Activated T-cell treated with anti-CD3 and anti-CD28 coated beads, Interleukin-2, amount 50 U/mL, for 72 hours (primary cell): ENCODE data around the gene CCDC183. TPM values are rescaled to one million over a fixed set of nuclear protein-coding genes. Genes with fewer than 3 reads are reported as not detected.
"Not testable (repeated sequence)": the region's sequence is repeated elsewhere in the genome, so short reads cannot be mapped to it uniquely, and the experiment has no call there.

ENCODE experiments used
- ATAC-seq, 2 donors: fragments of 150-1000 bp; cut with Tn5 transposase; replicated peaks in 1 of 2; 2 replicates each; pipeline ENCODE4 v1.10.0; 2021; ENCODE audit warnings: moderate library complexity in 2 of 2, mild to moderate bottlenecking in 1 of 2
- DNase-seq, 2 donors: peaks; one replicate each; pipeline ENCODE4 v3.0.0; 2021 to 2022; ENCODE audit warnings: mixed read lengths in 1 of 2
- H3K27ac Mint-ChIP-seq: one replicate; pipeline ENCODE4 v1.8.0; 2022; ENCODE audit warnings: mild to moderate bottlenecking, moderate library complexity, mixed read lengths
- H3K27me3 Mint-ChIP-seq: one replicate; pipeline ENCODE4 v1.8.0; 2022; ENCODE audit warnings: low read depth, mixed read lengths
- H3K36me3 Mint-ChIP-seq, 2 donors: one replicate each; pipeline ENCODE4 v1.8.0; 2022; ENCODE audit warnings: mixed read lengths in 2 of 2, mild to moderate bottlenecking in 1 of 2; ENCODE audit not compliant: insufficient read depth in 2 of 2
- H3K4me1 Mint-ChIP-seq: one replicate; pipeline ENCODE4 v1.8.0; 2022; ENCODE audit warnings: low read depth, mixed read lengths
- H3K4me3 Mint-ChIP-seq, 2 donors: one replicate each; pipeline ENCODE4 v1.8.0; 2022; ENCODE audit warnings: mild to moderate bottlenecking in 2 of 2, mixed read lengths in 2 of 2, moderate library complexity in 2 of 2
- H3K9me3 Mint-ChIP-seq, 2 donors: one replicate each; pipeline ENCODE4 v1.8.0; 2022; ENCODE audit warnings: mixed read lengths in 2 of 2
- total RNA-seq, 2 donors: library from RNA; stranded (reverse); gene quantifications; one replicate each; pipeline ENCODE4 v1.2.3, GENCODE V29; 2022

The CCDC183 gene
- total RNA-seq, 2 donors from 2014 or later, result 0.46 to 0.72 TPM

DNA sequence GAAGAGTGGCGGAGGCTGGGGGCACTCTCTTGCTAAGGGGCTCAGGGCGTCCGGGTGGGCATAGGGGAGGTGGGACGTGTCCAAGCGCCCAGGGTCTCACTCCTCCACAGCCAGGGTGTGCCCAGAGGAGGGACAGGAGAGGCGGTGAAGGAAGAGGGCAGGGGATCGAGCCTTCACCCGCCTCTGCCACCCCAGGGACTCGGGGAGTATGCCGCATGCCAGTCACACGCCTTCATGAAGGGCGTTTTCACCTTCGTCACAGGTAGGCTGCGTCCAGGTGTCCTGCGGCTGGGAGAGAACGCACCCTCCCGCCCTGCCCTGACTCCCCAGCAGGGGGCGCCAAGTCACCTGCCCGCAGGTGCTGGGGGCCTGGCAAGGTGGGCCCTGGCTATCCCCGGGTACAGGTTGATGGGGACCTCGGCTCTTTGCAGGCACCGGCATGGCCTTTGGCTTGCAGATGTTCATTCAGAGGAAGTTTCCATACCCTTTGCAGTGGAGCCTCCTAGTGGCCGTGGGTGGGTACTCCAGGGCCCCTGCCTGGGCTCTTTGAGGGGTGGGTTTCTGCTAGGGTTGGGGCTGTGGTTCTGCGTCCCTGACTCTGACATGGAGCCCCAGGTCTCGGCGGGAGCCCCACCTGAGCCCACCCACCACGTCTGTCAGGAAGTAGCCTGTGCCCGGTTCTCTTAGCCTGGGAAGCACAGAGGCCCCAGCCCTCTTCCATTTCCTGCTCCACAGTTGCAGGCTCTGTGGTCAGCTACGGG, 4.4 kb upstream of the CCDC183 start:
- no peaks in the 10 kb centered on the region for H3K27me3 Mint-ChIP-seq
- no peaks in the 10 kb centered on the region for H3K9me3 Mint-ChIP-seq
- peak overlapping the region; percentile 22 for H3K27ac Mint-ChIP-seq
- peaks cover 34% of the 10 kb centered on the region for H3K4me1 Mint-ChIP-seq
- peak overlapping the region; percentile 81 to 88 for H3K4me3 Mint-ChIP-seq
- H3K36me3 Mint-ChIP-seq, result no peaks in the 10 kb centered on the region
- DNase-seq (peak; percentile 72 to 74), ATAC-seq (peak; percentile 5 to 8)

- DNase-seq, result no peak
- no peaks in the 10 kb centered on the region for H3K9me3 Mint-ChIP-seq
- peak overlapping the region; percentile 24 to 88 for H3K4me3 Mint-ChIP-seq
- H3K4me1 Mint-ChIP-seq, result peaks cover 38% of the 10 kb centered on the region
- H3K27ac Mint-ChIP-seq, result peak overlapping the region; percentile 22
- ATAC-seq, result no peak
- no peaks in the 10 kb centered on the region for H3K27me3 Mint-ChIP-seq
- H3K36me3 Mint-ChIP-seq, result no peaks in the 10 kb centered on the region
These were observed 3.6 kb upstream of the CCDC183 start for GRCh38 chr9:136792321-136793085.

DNA sequence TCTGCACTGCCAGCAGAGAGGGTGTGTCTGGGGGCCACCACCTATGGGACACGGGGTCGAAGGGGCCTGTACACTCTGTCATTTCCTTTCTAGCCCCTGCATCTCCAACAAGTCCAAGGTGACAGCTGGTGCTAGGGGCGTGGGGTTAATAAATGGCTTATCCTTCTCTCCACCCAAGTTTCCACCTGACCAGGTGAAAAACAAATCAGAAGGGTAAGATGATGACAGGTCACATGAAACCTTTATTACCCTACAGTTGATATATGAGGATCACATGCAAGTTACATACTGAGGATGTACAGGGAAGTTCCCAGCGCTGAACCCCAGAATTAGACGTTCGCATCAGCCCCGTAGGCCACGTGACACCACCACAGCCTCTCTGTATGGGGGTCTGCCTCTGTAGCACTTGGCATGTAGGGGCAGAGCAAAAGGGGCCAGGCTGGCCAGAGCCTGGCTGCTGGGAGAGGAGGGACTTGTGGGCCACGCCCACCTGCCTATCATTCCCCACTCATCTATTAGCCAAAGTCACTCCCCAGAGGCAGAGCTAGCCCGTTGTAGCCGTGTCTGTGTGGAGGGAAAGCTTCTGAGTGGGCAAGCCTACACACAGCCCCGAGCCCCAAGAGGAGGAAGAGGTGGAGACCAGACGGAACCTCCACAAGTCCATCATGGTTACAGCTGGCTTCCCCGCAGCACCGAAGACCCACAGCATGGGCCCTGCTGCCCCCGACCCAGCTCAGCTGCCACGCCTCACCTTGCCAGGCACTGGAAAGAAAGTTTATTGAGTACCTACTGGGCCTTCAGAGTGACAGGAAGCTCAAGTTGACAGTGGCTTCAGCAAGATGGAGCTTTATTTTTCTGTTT, 2.8 kb upstream of the CCDC183 start:
- H3K9me3 Mint-ChIP-seq, result no peaks in the 10 kb centered on the region
- peaks cover 30% of the 10 kb centered on the region for H3K4me1 Mint-ChIP-seq
- H3K27me3 Mint-ChIP-seq, result no peaks in the 10 kb centered on the region
- H3K4me3 Mint-ChIP-seq, result no peak overlapping the region
- DNase-seq (no peak), ATAC-seq (no peak)
- H3K36me3 Mint-ChIP-seq, result no peaks in the 10 kb centered on the region
- H3K27ac Mint-ChIP-seq, result no peak overlapping the region

GRCh38 chr9:136794281-136794999, 1.7 kb upstream of the CCDC183 start:
- no peaks in the 10 kb centered on the region for H3K27me3 Mint-ChIP-seq
- no peak for DNase-seq
- H3K27ac Mint-ChIP-seq, result no peak overlapping the region
- H3K4me3 Mint-ChIP-seq, result no peak overlapping the region
- ATAC-seq, result no peak
- no peaks in the 10 kb centered on the region for H3K9me3 Mint-ChIP-seq
- H3K4me1 Mint-ChIP-seq, result peaks cover 27% of the 10 kb centered on the region
- no peaks in the 10 kb centered on the region for H3K36me3 Mint-ChIP-seq

GRCh38 chr9:136795000-136795348, 1.2 kb upstream of the CCDC183 start:
- peaks cover 1% of the 10 kb centered on the region for H3K27me3 Mint-ChIP-seq
- ATAC-seq (no peak), DNase-seq (no peak)
- H3K9me3 Mint-ChIP-seq, result no peaks in the 10 kb centered on the region
- no peak overlapping the region for H3K27ac Mint-ChIP-seq
- H3K36me3 Mint-ChIP-seq, result no peaks in the 10 kb centered on the region
- peaks cover 27% of the 10 kb centered on the region for H3K4me1 Mint-ChIP-seq
- no peak overlapping the region for H3K4me3 Mint-ChIP-seq

- H3K27me3 Mint-ChIP-seq, result peaks cover 13% of the 10 kb centered on the region
- not testable (repeated sequence) for H3K9me3 Mint-ChIP-seq
These were observed 723 bp downstream of the CCDC183 start for GRCh38 chr9:136796775-136797347.

DNA sequence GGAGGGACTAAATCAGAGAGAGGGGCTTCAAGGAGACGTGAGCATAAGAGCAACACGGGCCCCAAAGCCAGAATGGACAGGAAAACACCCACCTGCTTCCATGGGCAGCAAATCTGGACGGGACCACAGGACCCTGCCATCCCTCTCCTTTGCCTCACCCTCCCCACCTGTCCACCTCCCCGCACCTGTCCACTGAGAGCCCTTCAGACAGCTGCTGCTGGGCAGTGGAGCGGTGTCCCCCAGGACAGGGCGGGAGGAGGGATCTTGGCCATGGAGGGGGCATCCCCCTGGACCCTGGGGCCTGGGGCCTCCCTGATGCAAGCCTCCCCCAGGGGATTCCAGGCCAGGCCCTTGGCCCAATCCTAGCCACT, 2.6 kb downstream of the CCDC183 start:
- no peak overlapping the region for H3K27ac Mint-ChIP-seq
- no peaks in the 10 kb centered on the region for H3K9me3 Mint-ChIP-seq
- DNase-seq (no peak), ATAC-seq (no peak)
- no peaks in the 10 kb centered on the region for H3K36me3 Mint-ChIP-seq
- H3K4me3 Mint-ChIP-seq, result peak overlapping the region in 1 of 2 donors; percentile 86
- peaks cover 25% of the 10 kb centered on the region for H3K4me1 Mint-ChIP-seq
- peaks cover 18% of the 10 kb centered on the region for H3K27me3 Mint-ChIP-seq

More at GRCh38 chr9:136796775-136797347, 723 bp downstream of the CCDC183 start:
- not testable (repeated sequence) for H3K4me3 Mint-ChIP-seq, H3K36me3 Mint-ChIP-seq, ATAC-seq, H3K27ac Mint-ChIP-seq, DNase-seq
- H3K4me1 Mint-ChIP-seq, result peaks cover 37% of the 10 kb centered on the region

- Mint-ChIP-seq H3K36me3 (no peaks in the 10 kb centered on the region), H3K27ac (no peak overlapping the region), H3K27me3 (peaks cover 18% of the 10 kb centered on the region), H3K4me3 (peak overlapping the region; percentile 85 to 86), H3K4me1 (peaks cover 25% of the 10 kb centered on the region), H3K9me3 (no peaks in the 10 kb centered on the region)
- ATAC-seq (no peak), DNase-seq (no peak)
These were observed 3.1 kb downstream of the CCDC183 start for GRCh38 chr9:136799079-136799853.

DNA sequence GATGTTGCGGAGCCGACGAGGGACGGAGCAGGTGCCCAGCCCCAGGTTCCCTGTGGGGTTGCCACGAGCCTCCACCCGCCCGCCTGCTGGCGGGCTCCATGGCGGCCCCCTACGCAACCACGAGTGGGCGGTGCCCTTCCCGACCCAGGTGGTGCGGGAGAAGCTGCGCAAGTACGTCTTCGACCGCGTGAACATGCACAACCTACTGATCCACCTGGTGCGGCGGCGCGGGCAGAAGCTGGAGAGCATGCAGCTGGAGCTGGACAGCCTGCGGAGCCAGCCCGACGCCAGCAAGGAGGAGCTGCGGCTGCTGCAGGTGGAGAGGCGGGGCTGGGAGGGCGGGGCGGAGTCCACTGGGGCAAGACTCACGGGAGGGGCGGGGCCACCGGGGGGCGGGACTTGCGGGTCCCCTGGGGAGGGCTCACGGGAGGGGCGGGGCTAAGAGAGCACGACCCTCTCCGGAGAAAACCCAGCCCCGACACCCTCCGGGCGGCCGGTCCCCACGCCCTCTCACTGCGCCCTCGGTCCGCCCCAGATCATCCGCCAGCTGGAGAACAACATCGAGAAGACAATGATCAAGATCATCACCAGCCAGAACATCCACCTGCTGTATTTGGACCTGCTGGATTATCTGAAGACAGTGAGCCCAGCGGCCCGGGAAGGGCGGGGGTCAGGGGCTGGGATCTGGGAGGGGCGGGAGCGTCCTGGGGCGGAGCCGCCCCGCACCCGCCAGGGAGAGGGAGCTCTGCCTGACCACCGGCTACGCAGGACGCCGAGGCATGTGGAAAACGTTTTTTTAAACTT, 3.9 kb downstream of the CCDC183 start:
- H3K9me3 Mint-ChIP-seq, result no peaks in the 10 kb centered on the region
- peak overlapping the region; percentile 85 to 86 for H3K4me3 Mint-ChIP-seq
- peaks cover 18% of the 10 kb centered on the region for H3K27me3 Mint-ChIP-seq
- peak; percentile 83 for DNase-seq
- peak; percentile 81 to 83 for ATAC-seq
- peaks cover 25% of the 10 kb centered on the region for H3K4me1 Mint-ChIP-seq
- H3K27ac Mint-ChIP-seq, result no peak overlapping the region
- H3K36me3 Mint-ChIP-seq, result no peaks in the 10 kb centered on the region

DNA sequence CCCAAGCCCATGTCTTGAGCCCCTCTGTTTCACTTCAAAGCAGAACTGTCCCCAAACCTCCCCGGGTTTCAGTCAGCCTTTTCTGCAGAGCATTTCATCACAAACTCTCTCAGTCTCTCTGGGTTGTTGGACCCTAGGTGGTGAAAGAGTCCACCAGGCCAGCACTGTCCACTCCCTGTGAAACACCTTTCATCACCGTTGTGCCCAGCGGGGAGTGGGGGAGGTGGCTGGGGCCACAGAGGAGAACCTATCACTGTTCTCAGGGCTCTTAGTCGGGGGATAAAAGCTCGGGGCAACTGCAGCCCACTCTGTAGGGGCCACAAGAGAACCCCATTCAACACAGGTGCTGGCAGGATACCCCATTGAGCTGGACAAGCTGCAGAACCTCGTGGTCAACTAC, 6.2 kb downstream of the CCDC183 start:
- Mint-ChIP-seq H3K27me3 (peaks cover 18% of the 10 kb centered on the region), H3K4me1 (peaks cover 27% of the 10 kb centered on the region), H3K9me3 (no peaks in the 10 kb centered on the region), H3K4me3 (no peak overlapping the region), H3K36me3 (peaks cover 0 to 3% of the 10 kb centered on the region in 2 donors), H3K27ac (no peak overlapping the region)
- ATAC-seq (no peak), DNase-seq (no peak)

DNA sequence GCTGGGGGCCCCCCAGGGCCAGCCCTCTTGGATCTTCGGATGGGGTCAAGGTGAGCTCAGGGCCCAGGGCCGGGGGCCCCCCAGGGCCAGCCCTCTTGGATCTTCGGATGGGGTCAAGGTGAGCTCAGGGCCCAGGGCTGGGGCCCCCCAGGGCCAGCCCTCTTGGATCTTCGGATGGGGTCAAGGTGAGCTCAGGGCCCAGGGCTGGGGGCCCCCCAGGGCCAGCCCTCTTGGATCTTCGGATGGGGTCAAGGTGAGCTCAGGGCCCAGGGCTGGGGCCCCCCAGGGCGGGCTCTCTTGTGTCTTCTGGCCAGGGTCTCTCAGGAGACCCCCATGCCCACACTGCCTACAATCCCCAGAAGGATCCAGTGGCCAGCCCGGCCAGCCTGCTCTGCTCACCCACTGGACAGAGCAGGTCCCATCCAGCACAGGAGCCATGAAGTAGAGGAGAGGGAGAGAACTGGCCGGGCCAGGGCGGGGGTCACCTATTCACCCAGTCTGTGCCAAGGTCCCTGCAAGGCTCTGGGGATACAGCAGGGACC, 6.9 kb downstream of the CCDC183 start:
- Mint-ChIP-seq H3K27me3 (peaks cover 18% of the 10 kb centered on the region), H3K4me1 (peaks cover 27% of the 10 kb centered on the region)
- ATAC-seq, H3K36me3 Mint-ChIP-seq, H3K27ac Mint-ChIP-seq, DNase-seq, H3K4me3 Mint-ChIP-seq, H3K9me3 Mint-ChIP-seq: not testable (repeated sequence)
